Renal pelvis (tissue), 4 donors: ENCODE results near the gene CCNI2. TPM values are rescaled to one million over a fixed set of nuclear protein-coding genes. Genes with fewer than 3 reads are reported as not detected.
"Not testable (repeated sequence)": the region's sequence is repeated elsewhere in the genome, so short reads cannot be mapped to it uniquely, and the experiment has no call there.

Experiments used
- DNase-seq: peaks from one replicate; pipeline ENCODE4 v3.0.0-alpha.2; 2013
- polyA plus RNA-seq, 3 donors: library from polyadenylated mRNA; unstranded; fragments of 120-200 nt; gene quantifications; one replicate each; pipeline ENCODE4 v1.2.1, GENCODE V29; 2013; ENCODE audit not compliant: insufficient read length in 3 of 3

The CCNI2 gene
- polyA plus RNA-seq, 3 donors = 2.6 to 4.1 (median 3.1) TPM

DNA sequence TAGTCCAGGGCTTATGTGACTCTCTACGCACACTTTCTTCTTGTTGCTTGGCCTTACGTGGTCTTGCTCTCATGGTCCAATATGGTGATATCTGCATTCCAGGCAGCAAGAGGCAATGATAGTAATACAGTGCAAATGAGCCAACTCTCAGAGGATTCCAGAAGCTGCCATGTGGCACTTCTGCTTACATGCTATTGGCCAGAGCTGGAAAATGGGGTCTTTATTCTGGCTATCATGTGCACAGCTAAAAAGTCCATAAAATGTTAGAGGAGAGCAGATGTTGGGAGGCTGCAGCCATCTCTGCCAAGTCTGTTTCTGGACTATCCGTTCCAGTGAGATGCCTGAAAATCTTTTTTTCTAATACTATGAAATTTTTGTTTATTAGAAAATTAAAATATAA, 32.7 kb downstream of the CCNI2 start:
- DNase-seq = no peak

- DNase-seq = no peak
Measured at GRCh38 chr5:132780577-132780976, 33.4 kb downstream of the CCNI2 start.

- no peak for DNase-seq
Measured at GRCh38 chr5:132781029-132781428, 33.8 kb downstream of the CCNI2 start.

GRCh38 chr5:132782101-132782500, 34.9 kb downstream of the CCNI2 start:
- DNase-seq = no peak

GRCh38 chr5:132785365-132785764, 38.1 kb downstream of the CCNI2 start:
- DNase-seq = no peak

DNA sequence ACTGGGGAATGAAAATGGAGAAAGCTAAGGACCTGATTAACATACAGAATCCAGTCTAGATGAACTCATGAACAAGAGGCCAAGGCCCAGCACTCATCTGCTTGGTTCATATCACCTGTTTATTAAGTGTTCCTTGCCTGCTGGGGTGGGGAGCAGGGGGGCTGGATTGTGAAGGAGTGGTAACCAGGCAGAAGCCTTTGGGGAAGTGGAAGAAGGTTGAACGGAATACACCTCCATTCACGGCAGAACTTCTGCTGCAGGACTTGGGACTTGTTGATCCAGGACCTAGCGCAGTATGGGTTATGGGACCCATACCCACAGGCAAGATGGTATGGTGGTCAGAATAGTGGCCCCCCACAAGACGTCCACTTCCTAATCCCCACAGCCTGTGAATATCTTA, 38.6 kb downstream of the CCNI2 start:
- no peak for DNase-seq

DNA sequence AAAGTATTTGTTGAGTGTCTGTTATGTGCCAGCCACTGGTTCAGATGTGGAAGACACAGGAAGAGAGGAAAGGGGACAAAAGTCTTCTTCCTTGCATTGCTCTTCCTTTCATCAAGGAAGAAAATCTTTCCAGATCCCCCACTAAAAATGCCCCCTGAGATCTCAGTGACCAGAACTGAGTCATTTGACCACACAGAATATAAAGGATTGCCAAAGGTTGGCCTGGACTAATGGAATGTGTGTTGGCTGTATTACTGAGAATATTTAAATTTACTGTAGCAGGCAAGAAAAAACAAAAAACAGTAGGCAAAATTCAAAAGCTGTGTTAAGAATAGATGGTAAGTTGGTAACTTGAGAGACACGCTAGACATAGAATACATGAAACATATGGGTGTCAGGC, 39.9 kb downstream of the CCNI2 start:
- no peak for DNase-seq

DNA sequence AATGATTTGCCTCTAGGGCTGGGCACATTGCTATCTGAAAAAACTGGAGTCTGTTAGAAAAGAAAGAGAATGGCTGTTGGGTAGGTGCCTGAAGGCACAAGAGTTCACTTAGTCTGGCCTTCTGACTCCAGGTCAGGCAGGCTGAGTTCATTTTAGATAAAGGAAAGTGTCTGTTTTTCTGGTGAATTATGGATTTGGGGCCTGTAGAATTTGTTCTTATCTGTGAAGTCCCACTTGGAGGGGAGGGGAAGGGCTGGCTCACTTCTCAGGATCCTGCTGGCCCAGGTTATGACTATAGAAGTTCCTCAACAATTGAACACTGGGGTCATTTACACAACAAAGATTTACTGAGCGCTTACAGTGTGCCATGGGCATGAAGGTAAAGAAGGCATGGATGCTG, 41.3 kb downstream of the CCNI2 start:
- no peak for DNase-seq

DNA sequence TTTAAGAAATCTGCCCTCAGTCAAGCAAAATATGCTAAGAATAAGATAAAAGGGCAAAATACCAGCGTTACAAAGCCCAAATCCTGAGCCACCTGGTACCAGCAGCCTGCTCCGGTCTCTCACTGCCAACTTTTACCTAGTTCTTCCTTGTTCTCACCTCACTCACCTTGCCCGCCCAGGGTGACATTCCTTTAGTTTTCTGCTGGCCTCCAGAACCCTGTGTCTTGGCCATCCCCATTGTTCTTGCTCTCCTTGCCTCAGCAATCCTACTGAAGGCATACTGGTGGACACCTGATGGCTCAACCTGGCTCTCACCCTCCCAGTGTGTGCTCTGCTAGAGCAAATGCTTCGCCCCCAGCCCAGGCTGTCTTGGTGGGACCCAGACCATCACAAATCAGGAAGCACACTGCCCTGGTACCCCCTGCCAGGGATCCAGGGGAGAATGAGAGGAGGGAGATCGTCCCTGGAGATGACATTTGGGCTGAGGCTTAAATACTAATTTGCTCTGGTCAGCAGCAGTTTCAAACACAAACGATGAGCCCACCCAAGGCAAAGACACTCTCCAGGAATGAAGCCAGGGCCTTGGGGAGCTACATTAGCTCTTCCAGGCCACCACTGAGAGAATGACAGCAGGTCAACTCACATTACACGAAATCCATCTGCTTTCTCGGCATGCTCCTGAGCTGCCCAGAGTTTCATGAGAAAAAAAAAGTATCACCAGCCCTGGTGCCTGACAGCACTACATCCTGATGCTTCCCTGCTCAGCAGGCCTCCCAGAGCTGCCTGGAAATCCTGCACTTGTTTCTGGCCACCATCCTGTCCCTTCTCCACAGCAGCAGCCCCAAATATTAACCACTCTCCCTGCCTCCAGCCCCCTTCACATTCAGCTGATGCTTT, 42.0 kb downstream of the CCNI2 start:
- no peak for DNase-seq

DNA sequence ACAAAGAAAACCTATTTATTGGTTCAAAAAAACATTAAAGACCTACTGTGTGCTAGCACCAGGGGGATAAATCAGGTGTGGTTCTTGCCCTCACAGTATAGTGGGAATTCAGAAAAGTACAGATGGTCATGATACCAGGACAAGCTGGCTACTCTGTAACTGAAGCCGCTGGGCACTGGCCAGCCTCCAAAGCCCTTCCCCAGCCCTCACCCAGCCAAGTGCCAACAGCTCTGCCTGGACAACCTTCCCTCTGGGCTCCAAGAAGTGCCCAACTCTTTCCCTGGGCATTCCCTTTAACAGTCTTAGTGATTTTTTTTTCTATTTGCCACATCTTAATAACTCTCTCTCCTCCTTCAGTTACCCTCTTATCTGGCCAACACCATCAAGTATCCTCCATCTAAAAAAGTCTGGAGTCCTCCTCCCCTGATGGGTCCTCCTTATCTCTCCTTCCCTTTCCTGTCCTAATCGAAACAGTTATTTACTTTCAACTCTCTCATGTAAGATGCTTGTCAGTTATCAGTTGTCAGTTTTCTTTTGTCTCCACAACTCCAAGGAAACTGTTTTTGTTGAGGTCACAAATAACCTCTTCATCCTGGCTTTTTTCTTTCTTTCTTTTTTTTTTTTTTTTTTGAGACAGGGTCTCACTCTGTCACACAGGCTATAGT, 43.1 kb downstream of the CCNI2 start:
- DNase-seq = no peak

DNA sequence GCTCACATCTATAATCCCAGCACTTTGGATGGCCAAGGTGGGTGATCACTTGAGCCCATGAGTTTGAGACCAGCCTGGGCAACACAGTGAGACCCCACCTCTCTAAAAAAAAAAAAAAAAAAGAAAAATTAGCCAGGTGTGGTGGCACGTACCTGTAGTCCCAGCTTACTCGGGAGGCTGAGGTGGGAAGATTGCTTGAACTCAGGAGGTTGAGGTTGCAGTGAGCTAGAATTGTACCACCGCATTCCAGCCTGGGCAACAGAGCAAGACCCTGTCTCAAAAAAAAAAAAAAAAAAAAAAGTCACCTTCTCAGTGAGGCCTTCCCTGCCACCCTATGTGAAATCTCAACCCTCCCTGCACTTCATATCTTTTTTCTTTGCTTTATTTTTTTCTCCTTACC, 43.8 kb downstream of the CCNI2 start:
- DNase-seq = no peak

DNA sequence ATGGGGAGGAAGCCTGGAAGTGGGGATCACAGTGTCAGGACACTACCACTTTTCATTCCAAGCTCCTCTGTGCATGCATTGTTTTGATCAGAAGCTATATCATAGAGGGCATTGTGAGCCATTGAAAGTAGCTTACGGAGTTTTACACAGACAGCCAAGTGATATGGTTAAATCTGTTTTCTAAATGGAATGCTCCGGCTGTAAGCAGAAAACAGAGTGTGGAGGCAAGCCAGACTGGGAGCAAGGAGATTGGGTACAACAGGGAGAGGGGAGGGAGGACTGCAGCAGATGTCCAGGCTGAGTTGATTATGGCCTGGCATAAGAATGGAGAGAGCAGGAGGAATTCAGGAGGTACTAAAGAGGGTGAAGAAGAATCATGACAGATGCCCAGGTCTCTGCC, 50.4 kb downstream of the CCNI2 start:
- no peak for DNase-seq

- DNase-seq = no peak
Measured at GRCh38 chr5:132799392-132799791, 52.2 kb downstream of the CCNI2 start.

- no peak for DNase-seq
Measured at GRCh38 chr5:132800545-132800944, 53.3 kb downstream of the CCNI2 start.

DNA sequence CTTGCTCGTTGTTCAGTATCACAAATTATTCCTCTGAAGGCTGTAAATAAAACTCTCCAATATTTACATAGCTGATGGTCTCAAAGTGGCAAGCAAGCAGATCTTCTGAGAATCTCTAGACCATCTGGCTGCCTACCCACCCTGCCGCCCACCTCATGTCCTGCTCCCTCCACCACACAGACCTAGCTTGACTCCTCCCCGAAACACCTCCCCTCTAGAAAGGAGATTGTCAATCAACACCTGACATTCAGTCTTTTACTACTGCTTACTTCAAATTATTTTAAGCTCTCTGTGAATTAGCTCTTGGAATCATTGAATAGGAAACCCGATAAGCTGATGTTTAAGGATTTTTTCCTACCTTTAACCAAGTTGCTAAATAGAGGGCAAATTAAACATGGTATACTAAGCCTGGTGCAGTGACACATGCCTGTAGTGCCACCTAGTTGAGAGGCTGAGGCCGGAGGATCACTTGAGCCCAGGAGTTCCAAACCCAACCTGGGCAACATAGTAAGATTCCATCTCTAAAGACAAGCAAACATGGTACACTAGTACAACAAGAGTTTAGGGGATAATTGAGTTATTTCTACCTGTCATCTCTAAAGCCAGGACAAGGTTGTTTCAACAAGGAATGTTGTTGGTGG, 54.9 kb downstream of the CCNI2 start:
- no peak for DNase-seq

DNA sequence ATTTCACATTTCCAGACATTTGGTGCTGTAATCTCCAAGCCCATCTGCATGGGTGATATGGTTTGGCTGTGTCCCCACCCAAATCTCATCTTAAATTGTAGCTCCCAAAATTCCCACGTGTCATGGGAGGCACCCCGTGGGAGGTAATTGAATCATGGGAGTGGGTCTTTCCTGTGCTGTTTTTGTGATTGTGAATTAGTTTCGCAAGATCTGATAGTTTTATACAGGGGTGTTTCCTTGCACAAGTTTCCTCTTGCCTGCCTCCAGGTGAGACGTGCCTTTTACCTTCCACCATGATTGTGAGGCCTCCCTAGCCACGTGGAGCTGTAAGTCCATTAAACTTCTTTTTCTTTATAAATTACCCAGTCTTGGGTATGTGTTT, 55.5 kb downstream of the CCNI2 start:
- not testable (repeated sequence) for DNase-seq

Other genes with a start within 250 kb of the CCNI2 start
- gene IL5, start 203.9 kb upstream of the CCNI2 start, polyA plus RNA-seq = not detected
- gene RAD50, start 190.4 kb upstream of the CCNI2 start, polyA plus RNA-seq = 10 to 100 TPM; 49.1 to 55.4 (median 49.9) TPM
- gene IL13, start 89.3 kb upstream of the CCNI2 start, polyA plus RNA-seq = under 1 TPM in 1 of 3 donors, not detected in 2; 0.12 TPM
- under 1 TPM in 1 of 3 donors, not detected in 2; 0.37 TPM for gene IL4, start 73.4 kb upstream of the CCNI2 start, polyA plus RNA-seq
- gene KIF3A, start 9.9 kb upstream of the CCNI2 start, polyA plus RNA-seq = 10 to 100 TPM; 19.7 to 35.9 (median 23.5) TPM
- 10 to 100 TPM; 79.1 to 87.7 (median 84.1) TPM for gene SEPTIN8, start 29.8 kb downstream of the CCNI2 start, polyA plus RNA-seq
- gene SOWAHA, start 65.9 kb downstream of the CCNI2 start, polyA plus RNA-seq = 1 to 10 TPM; 3.9 to 5.2 (median 4.9) TPM
- 10 to 100 TPM; 12.7 to 20.9 (median 20.6) TPM for gene SHROOM1, start 83.2 kb downstream of the CCNI2 start, polyA plus RNA-seq
- 1 to 10 TPM; 1.1 to 2.2 (median 2.0) TPM for gene GDF9, start 119.0 kb downstream of the CCNI2 start, polyA plus RNA-seq
- gene UQCRQ, start 119.2 kb downstream of the CCNI2 start, polyA plus RNA-seq = 100 to 1,000 TPM; 199 to 253 (median 242) TPM
- gene LEAP2, start 126.2 kb downstream of the CCNI2 start, polyA plus RNA-seq = 1 to 10 TPM; 4.0 to 9.9 (median 8.0) TPM
- 10 to 100 TPM; 52.5 to 67.5 (median 64.0) TPM for gene AFF4, start 216.2 kb downstream of the CCNI2 start, polyA plus RNA-seq